Activated gamma-delta T cell (primary cell): ENCODE measurements around the gene AWAT2.
"Not testable (repeated sequence)": the region's sequence is repeated elsewhere in the genome, so short reads cannot be mapped to it uniquely, and the experiment has no call there.

Source experiments
- DNase-seq: peaks from one replicate; lab custom pipeline; 2025; lab: John Stamatoyannopoulos, UW

AWAT2 gene

DNA sequence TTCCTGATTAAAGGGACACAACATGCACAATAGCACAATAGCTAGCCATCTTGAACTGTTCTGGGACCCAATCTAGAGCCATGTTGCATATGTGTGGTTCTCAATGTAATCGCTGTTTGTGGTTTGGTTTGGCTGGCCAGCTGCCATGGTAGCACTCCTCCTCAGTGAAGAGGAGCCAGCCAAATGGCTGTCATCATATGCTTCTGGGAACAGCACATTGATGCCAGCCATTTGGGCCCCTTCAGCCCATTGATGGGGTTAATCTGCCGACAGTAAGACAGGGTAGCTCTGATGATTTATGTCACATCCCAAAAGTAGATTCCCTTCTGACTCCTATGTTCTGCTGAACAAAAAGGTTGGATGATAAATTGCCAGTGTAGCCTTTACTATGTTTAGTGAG lies 48.5 kb downstream of the AWAT2 start:
- no peak for DNase-seq

DNA sequence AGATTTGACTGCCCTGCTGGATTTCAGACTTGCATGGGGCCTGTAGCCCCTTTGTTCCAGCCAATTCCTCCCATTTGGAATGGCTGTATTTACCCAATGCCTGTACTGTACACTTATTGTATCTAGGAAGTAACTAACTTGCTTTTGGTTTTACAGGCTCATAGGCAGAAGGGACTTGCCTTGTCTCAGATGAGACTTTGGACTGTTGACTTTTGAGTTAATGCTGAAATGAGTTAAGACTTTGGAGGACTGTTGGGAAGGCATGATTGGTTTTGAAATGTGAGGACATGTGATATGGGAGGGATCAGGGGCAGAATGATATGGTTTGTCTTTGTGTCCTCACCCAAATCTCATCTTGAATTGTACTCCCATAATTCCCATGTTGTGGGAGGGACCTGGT lies 51.4 kb downstream of the AWAT2 start:
- not testable (repeated sequence) for DNase-seq

DNA sequence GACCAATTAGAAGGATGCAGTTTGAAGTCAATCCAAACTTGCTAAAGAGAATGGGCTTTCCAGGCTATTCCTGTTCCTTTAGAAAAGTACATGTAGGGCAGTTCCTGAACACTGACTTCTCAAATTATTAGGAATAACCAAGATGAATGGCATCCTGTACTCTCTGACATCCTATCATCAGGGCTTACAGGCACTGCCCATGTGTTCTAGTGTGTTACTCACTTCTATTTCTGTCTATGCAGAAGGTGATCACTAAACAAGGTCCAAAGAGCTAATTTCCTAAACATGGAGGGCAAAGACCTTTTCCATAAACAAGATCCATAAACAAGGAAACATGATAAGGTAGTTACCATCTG lies 53.6 kb downstream of the AWAT2 start:
- DNase-seq, result no peak

DNA sequence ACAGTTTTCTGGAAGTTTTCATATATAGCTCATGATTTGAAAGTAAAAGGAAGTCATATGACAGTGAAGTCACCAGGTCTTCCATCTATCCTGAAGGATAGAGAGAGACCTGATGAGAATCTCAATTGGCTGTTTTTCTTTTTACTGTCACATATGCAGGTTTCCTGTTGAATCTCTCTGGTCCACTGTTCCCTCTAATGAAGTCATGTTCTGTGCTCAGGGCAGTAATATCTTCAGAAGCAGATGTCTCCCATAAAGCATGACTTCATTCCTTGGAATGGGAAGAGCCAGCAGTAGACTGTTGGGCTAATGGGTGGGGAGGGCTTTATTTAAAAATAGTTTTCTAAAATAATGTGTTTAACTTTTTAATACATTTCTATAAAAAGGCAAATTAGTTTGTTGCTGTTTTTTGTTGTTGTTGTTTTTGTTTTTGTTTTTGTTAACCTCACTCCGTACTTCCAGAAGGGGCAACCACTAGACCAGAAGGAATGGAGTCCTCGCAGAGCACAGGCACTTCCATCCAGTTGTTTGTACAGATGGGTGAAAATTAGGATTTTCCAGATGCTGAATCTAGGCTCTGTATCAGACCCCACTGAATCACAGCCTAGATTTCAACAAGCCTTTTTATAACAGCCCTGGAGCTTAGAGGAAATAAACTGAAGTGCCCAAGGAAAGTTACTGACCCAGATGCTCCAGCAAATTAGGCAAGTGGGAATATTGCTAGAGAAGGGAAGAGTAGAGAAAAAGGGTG lies 54.2 kb downstream of the AWAT2 start:
- DNase-seq, result no peak

DNA sequence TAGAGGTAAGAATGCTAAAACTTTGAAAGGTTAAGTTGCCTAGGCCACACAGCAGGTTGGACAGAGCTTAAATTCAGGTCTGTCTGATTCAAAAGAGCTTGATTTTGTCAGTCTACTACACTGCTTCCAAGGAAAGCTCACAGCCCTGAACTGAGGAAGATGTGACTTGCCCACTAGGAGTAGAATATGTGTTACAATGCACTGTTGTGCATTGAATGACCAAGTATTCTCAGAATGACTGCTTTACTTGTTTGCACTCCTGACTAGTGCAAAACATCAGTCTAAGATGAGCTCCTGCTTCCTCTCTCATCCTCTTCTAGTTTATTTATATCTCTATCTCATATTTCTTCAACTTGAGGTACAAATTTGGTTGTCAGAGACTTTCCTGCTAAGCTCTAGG lies 56.2 kb downstream of the AWAT2 start:
- DNase-seq, result no peak

DNA sequence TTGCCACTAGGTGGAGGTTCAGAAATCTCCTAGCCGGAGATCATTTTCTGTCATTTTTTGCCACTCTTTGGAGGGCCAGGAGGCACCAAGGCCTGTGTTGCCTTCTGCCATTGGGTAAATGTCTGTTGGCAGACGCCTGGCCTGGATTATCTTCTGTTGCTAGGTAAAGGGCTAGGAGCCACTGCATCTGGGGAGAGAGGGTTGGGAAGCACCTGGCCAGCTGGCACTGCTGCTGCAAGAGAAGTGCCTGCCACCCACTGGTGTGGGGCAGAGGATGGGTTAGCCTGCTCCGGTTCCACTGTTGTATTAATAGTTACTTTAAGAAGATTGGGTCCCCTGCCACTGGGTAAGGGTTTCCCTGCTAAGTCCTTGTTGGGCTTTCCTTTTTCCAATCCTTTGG lies 58.1 kb downstream of the AWAT2 start:
- DNase-seq, result no peak
